ENCODE results near the gene TBC1D9B.

TBC1D9B gene

GRCh38 chr5:179912386-179912785, 4.7 kb upstream of the TBC1D9B start:
- H3K4me3 ChIP-seq (ENCODE audit: low read depth, low read length), result no peak overlapping the region
- in situ Hi-C loops (cut with HindIII; ENCODE audit: low sequenced_read_pairs), result no loop called here
- no peak for DNase-seq (ENCODE audit: low read depth, low spot score)
- no peak for TF ChIP-seq CTCF (IDR thresholded peaks at IDR 0.05; ENCODE audit: low read depth, low read length)

- TF ChIP-seq CTCF (IDR thresholded peaks at IDR 0.05; ENCODE audit: low read depth, low read length), result no peak
- no peak overlapping the region for H3K4me3 ChIP-seq (ENCODE audit: low read depth, low read length)
- in situ Hi-C loops (cut with HindIII; ENCODE audit: low sequenced_read_pairs), result no loop called here
- DNase-seq (ENCODE audit: low read depth, low spot score), result no peak
Measured at GRCh38 chr5:179909224-179909623, 1.5 kb upstream of the TBC1D9B start.

- no peak for DNase-seq (ENCODE audit: low read depth, low spot score)
- no peak overlapping the region for H3K4me3 ChIP-seq (ENCODE audit: low read depth, low read length)
- TF ChIP-seq CTCF (IDR thresholded peaks at IDR 0.05; ENCODE audit: low read depth, low read length), result peak; percentile 26
- in situ Hi-C loops (cut with HindIII; ENCODE audit: low sequenced_read_pairs), result no loop called here
Measured at GRCh38 chr5:179908528-179908927, 831 bp upstream of the TBC1D9B start.

GRCh38 chr5:179906795-179907555, 722 bp downstream of the TBC1D9B start:
- in situ Hi-C loops (cut with HindIII; ENCODE audit: low sequenced_read_pairs), result no loop called here
- peak overlapping the region; percentile 76 for H3K4me3 ChIP-seq (ENCODE audit: low read depth, low read length)
- peak; percentile 4 for DNase-seq (ENCODE audit: low read depth, low spot score)
- no peak for TF ChIP-seq CTCF (IDR thresholded peaks at IDR 0.05; ENCODE audit: low read depth, low read length)

GRCh38 chr5:179906294-179906794, 1.4 kb downstream of the TBC1D9B start:
- TF ChIP-seq CTCF (IDR thresholded peaks at IDR 0.05; ENCODE audit: low read depth, low read length), result no peak
- H3K4me3 ChIP-seq (ENCODE audit: low read depth, low read length), result peak overlapping the region; percentile 76
- peak; percentile 3 for DNase-seq (ENCODE audit: low read depth, low spot score)
- in situ Hi-C loops (cut with HindIII; ENCODE audit: low sequenced_read_pairs), result no loop called here

- no peak for TF ChIP-seq CTCF (IDR thresholded peaks at IDR 0.05; ENCODE audit: low read depth, low read length)
- in situ Hi-C loops (cut with HindIII; ENCODE audit: low sequenced_read_pairs), result no loop called here
- H3K4me3 ChIP-seq (ENCODE audit: low read depth, low read length), result no peak overlapping the region
- DNase-seq (ENCODE audit: low read depth, low spot score), result no peak
Measured at GRCh38 chr5:179905161-179905560, 2.5 kb downstream of the TBC1D9B start.
